RWPE1 (cell line): ENCODE results near the gene OVCH2.

Source experiments
- CTCF ChIA-PET: fragments of 350-600 bp; sonication (Branson Sonifier 250); formaldehyde crosslinking; extraction: SDS; loops from one replicate; lab custom pipeline; 2021; lab: Yijun Ruan, JAX
- POLR2A ChIA-PET: fragments of 400-600 bp; formaldehyde crosslinking; extraction: SDS; loops from one replicate; lab custom pipeline; 2020; ENCODE audit warnings: antibody characterized with exemption; ENCODE audit not compliant: low non-redundant PET; lab: Yijun Ruan, JAX
- DNase-seq: peaks from one replicate; pipeline ENCODE4 v3.0.0; 2012; ENCODE audit warnings: low spot score
- H3K27ac ChIP-seq: fragments of 450-650 bp; 2 replicates; pipeline ENCODE4 v1.5.1; 2017
- TF ChIP-seq, protein P1 (sequence below): fragments of 450-650 bp; conservative IDR thresholded peaks from 2 replicates; pipeline ENCODE4 v1.5.1; 2017; ENCODE audit warnings: low read depth, mild to moderate bottlenecking

The OVCH2 gene

GRCh38 chr11:7686761-7687160 lies 19.5 kb downstream of the OVCH2 start:
- ChIA-PET CTCF (interaction anchor here (1.2 kb wide), 1 partner anchor 15 kb away, joined by 4 read pairs; no protein-coding TSS in a partner anchor), POLR2A (no interaction called here)
- TF ChIP-seq, protein P1, sequence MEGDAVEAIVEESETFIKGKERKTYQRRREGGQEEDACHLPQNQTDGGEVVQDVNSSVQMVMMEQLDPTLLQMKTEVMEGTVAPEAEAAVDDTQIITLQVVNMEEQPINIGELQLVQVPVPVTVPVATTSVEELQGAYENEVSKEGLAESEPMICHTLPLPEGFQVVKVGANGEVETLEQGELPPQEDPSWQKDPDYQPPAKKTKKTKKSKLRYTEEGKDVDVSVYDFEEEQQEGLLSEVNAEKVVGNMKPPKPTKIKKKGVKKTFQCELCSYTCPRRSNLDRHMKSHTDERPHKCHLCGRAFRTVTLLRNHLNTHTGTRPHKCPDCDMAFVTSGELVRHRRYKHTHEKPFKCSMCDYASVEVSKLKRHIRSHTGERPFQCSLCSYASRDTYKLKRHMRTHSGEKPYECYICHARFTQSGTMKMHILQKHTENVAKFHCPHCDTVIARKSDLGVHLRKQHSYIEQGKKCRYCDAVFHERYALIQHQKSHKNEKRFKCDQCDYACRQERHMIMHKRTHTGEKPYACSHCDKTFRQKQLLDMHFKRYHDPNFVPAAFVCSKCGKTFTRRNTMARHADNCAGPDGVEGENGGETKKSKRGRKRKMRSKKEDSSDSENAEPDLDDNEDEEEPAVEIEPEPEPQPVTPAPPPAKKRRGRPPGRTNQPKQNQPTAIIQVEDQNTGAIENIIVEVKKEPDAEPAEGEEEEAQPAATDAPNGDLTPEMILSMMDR: no peak
- no peak for DNase-seq
- H3K27ac ChIP-seq: no peak overlapping the region

DNA sequence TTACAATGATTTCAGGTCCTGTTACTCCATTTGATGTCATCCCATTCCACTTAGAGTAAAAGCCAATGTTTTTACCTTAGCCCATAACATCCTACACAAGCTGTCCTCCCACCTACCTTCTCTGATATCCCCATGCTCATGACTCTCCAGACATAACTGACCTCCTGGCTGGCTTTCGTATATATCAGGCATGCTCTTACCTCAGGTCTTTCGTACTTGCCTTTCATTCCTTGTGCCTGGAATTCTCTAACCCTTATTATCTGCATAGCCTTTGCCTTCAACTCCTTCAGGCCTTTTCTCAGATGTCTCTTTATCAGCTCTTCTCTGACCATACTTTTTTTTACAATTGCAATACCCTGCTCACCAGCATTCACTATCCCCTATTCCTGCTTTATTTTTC lies 22.7 kb downstream of the OVCH2 start:
- DNase-seq: no peak
- POLR2A ChIA-PET: no interaction called here
- H3K27ac ChIP-seq: no peak overlapping the region
- CTCF ChIA-PET: no interaction called here
- TF ChIP-seq, protein P1: no peak

- TF ChIP-seq, protein P1: no peak
- H3K27ac ChIP-seq: no peak overlapping the region
- ChIA-PET POLR2A (interaction anchor here (0.8 kb wide), 1 partner anchor 11 kb away, joined by 3 read pairs; no protein-coding TSS in a partner anchor), CTCF (interaction anchor here (1.3 kb wide), 1 partner anchor 11 kb away, joined by 4 read pairs; no protein-coding TSS in a partner anchor)
- DNase-seq: no peak
Observed at GRCh38 chr11:7677796-7678201, 28.5 kb downstream of the OVCH2 start.

- DNase-seq: peak; percentile 32
- CTCF ChIA-PET: interaction anchor here (0.6 to 1.1 kb wide), 4 partner anchors 12 to 592 kb away, joined by 3 to 4 read pairs (median 3); no protein-coding TSS in a partner anchor
- POLR2A ChIA-PET: interaction anchor here (0.8 kb wide), 1 partner anchor 10 kb away, joined by 3 read pairs; no protein-coding TSS in a partner anchor
- TF ChIP-seq, protein P1: no peak
- H3K27ac ChIP-seq: no peak overlapping the region
Observed at GRCh38 chr11:7677071-7677470, 29.2 kb downstream of the OVCH2 start.

DNA sequence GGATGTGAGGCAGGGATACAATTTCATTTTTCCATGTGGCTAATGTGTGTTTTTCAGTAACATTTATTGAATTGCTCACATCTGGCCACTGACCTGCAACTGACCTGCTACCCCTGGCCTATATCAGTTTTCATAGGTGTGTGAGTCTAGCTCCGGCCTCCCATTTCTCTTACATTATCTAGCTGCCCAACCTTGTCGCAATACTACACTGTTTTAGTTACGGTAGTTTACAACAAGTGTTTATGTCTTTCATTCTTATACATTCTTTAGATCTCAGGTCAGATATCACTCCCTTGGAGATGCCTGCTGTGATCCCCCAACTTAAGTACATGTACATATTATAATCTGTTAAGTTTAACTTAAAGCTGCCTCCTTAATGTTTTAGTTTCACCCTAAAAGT lies 30.6 kb downstream of the OVCH2 start:
- no peak for DNase-seq
- ChIA-PET CTCF (no interaction called here), POLR2A (no interaction called here)
- TF ChIP-seq, protein P1: no peak
- H3K27ac ChIP-seq: no peak overlapping the region

DNA sequence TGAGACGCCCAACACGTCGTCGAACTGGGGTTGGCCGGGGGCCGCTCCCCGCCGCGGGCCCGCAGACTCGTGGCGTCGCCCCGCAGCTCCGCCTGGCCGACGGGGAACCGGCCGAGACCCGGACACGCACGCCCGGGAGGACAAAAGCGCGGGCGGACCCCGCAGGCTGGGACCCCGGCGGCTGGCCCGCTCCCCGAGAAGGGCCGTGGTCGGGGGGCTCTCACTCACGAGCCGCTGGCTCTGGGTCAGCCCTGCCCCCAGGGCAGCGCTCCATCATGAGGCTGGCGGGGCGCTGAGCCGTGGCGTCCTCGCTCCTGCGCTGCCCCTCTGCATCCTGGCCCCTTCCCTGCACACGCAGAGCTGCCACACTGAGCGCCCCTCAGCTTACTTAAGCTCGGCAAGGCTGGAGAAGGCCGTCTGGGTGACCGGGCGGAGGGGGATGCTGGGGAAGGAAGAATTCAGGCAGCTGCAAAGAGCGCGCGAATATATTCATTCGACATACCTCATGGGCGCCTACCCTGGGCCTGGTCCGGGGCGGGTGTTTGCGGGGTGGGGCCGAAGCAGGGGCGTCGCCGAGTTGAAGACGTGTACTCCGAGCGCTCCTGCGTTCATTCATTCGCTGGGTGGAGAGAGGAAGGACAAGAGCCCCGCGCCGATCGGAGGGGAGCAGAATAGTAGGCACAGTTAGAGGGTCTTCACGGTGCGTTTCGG lies 32.4 kb downstream of the OVCH2 start:
- TF ChIP-seq, protein P1: no peak
- DNase-seq: no peak
- ChIA-PET POLR2A (no interaction called here), CTCF (interaction anchor here (0.6 to 1.5 kb wide), 3 partner anchors 9 to 102 kb away, joined by 3 to 6 read pairs (median 5); no protein-coding TSS in a partner anchor)
- no peak overlapping the region for H3K27ac ChIP-seq
